Endothelial cell of umbilical vein (primary cell): ENCODE data around the gene CDC42EP5.

Experiments used
- EZH2 ChIP-seq: IDR thresholded peaks from 2 replicates; pipeline ENCODE4 v1.6.1; 2012; ENCODE audit warnings: borderline replicate concordance, low read depth, mild to moderate bottlenecking, moderate library complexity, low read length, inconsistent platforms; ENCODE audit not compliant: severe bottlenecking
- FOS ChIP-seq: IDR thresholded peaks from 2 replicates; pipeline ENCODE4 v1.6.1; 2011; ENCODE audit warnings: mild to moderate bottlenecking, low read length, moderate library complexity, borderline replicate concordance; ENCODE audit not compliant: insufficient read depth
- POLR2A ChIP-seq: IDR thresholded peaks from 2 replicates; pipeline ENCODE4 v1.6.1; 2012; ENCODE audit warnings: low read depth, mild to moderate bottlenecking, control low read depth, low read length
- POLR2AphosphoS5 ChIP-seq: IDR thresholded peaks from 2 replicates; pipeline ENCODE4 v1.6.1; 2012; ENCODE audit warnings: low read depth, mild to moderate bottlenecking, control low read depth, low read length, moderate library complexity; ENCODE audit not compliant: insufficient read depth
- TF ChIP-seq, protein P1 (sequence below), 2 donors: IDR thresholded peaks; 1 replicate in 1 of 2; 2 replicates in 1 of 2; pipeline ENCODE4 v1.5.1; 2011; ENCODE audit warnings: low read length in 2 of 2, mild to moderate bottlenecking in 2 of 2, moderate library complexity in 2 of 2, control low read depth in 1 of 2, inconsistent platforms in 1 of 2, low read depth in 1 of 2; ENCODE audit not compliant: insufficient read depth in 1 of 2; ENCODE audit errors: extremely low read depth in 1 of 2

DNA sequence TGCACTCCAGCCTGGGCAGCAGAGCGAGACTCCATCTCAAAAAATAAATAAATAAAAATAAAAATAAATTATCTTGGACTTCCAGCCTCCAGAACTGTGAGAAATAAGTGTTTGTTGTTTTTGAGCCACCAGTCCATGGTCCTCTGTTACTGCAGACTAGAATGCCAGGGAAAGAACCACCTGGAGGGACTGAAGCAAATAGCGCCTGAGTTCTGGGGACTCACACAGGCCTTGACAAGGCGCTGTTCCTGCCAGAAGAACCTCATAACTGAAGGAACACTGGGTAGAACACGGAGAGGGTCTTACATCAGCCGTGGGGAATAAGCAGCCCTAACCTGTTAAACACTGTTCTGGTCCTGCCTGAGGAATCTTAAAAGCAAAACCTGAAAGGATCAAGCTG, 32.5 kb downstream of the CDC42EP5 start:
- TF ChIP-seq POLR2A (no peak), EZH2 (no peak), FOS (no peak), POLR2AphosphoS5 (no peak)
- TF ChIP-seq, protein P1, sequence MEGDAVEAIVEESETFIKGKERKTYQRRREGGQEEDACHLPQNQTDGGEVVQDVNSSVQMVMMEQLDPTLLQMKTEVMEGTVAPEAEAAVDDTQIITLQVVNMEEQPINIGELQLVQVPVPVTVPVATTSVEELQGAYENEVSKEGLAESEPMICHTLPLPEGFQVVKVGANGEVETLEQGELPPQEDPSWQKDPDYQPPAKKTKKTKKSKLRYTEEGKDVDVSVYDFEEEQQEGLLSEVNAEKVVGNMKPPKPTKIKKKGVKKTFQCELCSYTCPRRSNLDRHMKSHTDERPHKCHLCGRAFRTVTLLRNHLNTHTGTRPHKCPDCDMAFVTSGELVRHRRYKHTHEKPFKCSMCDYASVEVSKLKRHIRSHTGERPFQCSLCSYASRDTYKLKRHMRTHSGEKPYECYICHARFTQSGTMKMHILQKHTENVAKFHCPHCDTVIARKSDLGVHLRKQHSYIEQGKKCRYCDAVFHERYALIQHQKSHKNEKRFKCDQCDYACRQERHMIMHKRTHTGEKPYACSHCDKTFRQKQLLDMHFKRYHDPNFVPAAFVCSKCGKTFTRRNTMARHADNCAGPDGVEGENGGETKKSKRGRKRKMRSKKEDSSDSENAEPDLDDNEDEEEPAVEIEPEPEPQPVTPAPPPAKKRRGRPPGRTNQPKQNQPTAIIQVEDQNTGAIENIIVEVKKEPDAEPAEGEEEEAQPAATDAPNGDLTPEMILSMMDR (IDR thresholded peaks at IDR 0.05; ENCODE audit: extremely low read depth in 1 of 2, insufficient read depth in 1 of 2, low read depth in 1 of 2, low read length in 2 of 2): no peak
